ENCODE data around the gene TWIST2. TPM values are rescaled to one million over a fixed set of nuclear protein-coding genes. Genes with fewer than 3 reads are reported as not detected.

TWIST2 gene
- total and polyA plus RNA-seq, 11 donors, result 0.39 to 10.9 (median 1.4) TPM

DNA sequence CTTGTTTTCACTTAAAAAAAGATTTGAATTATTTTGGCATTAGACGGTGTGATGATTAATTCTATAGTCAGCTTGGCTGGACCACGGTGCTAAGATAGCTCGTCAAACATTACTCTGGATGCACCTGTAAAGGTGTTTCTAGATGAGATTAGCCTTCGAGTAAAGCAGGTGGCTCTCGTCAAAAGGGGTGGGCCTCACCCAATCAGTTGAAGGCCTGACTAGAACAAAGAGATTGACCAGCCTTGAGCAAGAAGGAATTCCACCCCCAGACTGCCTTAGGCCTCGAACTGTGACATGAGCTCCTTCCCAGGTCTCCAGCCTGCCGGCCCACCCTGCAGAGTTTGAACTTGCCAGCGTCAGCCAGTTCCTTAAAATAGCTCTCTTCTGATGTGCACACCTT lies 73.4 kb downstream of the TWIST2 start:
- H3K4me1 ChIP-seq, result no peaks in the 10 kb centered on the region
- no peak overlapping the region for H3K27ac ChIP-seq
- no peak overlapping the region for H3K4me3 ChIP-seq
- no peaks in the 10 kb centered on the region for H3K9me3 ChIP-seq
- ATAC-seq, result no peak
- no peaks in the 10 kb centered on the region for H3K36me3 ChIP-seq
- TF ChIP-seq POLR2A (IDR thresholded peaks at IDR 0.05), result no peak
- TF ChIP-seq, protein P1, sequence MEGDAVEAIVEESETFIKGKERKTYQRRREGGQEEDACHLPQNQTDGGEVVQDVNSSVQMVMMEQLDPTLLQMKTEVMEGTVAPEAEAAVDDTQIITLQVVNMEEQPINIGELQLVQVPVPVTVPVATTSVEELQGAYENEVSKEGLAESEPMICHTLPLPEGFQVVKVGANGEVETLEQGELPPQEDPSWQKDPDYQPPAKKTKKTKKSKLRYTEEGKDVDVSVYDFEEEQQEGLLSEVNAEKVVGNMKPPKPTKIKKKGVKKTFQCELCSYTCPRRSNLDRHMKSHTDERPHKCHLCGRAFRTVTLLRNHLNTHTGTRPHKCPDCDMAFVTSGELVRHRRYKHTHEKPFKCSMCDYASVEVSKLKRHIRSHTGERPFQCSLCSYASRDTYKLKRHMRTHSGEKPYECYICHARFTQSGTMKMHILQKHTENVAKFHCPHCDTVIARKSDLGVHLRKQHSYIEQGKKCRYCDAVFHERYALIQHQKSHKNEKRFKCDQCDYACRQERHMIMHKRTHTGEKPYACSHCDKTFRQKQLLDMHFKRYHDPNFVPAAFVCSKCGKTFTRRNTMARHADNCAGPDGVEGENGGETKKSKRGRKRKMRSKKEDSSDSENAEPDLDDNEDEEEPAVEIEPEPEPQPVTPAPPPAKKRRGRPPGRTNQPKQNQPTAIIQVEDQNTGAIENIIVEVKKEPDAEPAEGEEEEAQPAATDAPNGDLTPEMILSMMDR (IDR thresholded peaks at IDR 0.05), result no peak
- WGBS, 4 donors, result 74 to 78% (median 76%) methylated on average over 8 of the region's 8 CpGs
- DNase-seq, result peak in 1 of 5 donors; percentile 16
- H3K27me3 ChIP-seq, result peaks cover 0 to 12% (median 0%) of the 10 kb centered on the region in 9 donors
- intact Hi-C loops (cut with DNase I), result no loop called here

DNA sequence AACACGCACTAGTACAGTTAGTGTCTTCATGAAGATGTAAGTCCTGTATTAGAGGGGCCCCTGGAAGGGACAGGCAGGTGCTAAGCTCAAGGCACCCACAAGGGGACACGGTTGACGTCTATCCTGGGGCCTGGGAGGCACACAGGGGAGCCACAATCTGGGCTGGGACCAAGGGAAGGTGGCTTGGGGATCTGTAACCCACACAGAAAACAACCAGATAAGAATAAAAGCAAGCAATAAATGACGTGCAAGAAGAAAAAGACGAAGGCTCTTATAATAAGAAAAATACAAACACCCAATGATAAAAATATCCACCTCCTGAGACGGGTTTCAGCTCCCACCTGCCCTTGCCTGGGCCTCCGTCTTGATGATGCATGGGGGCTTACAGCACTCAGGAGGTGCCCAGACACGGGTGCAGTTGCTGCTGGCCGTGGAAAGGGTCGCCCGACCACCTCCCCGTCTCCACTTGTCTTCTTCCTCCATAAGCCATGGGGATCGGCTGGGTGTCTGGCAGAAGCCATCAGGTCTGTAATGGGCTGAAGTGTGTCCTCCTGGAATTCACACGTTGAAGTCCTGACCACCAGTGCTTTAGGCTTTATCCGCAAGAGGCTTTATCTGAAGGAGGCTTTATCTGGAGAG lies 73.9 kb downstream of the TWIST2 start:
- TF ChIP-seq, protein P1 (IDR thresholded peaks at IDR 0.05), result no peak
- TF ChIP-seq POLR2A (IDR thresholded peaks at IDR 0.05), result no peak
- peaks cover 0 to 12% (median 0%) of the 10 kb centered on the region in 9 donors for H3K27me3 ChIP-seq
- ATAC-seq, result no peak
- no peaks in the 10 kb centered on the region for H3K36me3 ChIP-seq
- no peak overlapping the region for H3K27ac ChIP-seq
- 50 to 61% (median 55%) methylated on average over 15 of the region's 15 CpGs for WGBS, 4 donors
- intact Hi-C loops (cut with DNase I), result no loop called here
- no peak overlapping the region for H3K4me3 ChIP-seq
- no peaks in the 10 kb centered on the region for H3K9me3 ChIP-seq
- peak in 2 of 5 donors; percentile 5 to 10 for DNase-seq
- H3K4me1 ChIP-seq, result no peaks in the 10 kb centered on the region

DNA sequence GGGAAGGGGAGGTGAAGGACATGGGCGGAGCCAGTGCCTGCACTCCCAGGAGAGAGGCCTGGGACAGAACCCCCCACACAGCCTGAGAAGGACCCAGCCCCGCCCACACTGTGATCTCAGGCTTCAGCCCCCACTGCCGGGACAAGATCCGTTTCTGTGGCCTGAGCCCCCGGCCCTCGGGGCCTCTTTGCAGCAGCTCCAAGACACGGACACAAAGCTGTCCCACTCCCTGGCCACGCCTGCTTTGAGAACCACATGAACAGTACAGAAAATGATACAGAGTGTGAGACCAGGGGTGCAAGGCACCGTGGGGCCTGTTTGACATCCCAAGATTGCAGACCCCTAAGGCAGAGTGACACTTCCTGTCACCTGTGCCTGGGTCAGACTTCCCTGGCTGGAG lies 74.5 kb downstream of the TWIST2 start:
- TF ChIP-seq POLR2A (IDR thresholded peaks at IDR 0.05), result no peak
- TF ChIP-seq, protein P1 (IDR thresholded peaks at IDR 0.05), result no peak
- Histone ChIP-seq H3K27ac (no peak overlapping the region), H3K9me3 (no peaks in the 10 kb centered on the region), H3K27me3 (peaks cover 0 to 12% (median 0%) of the 10 kb centered on the region in 9 donors), H3K4me3 (no peak overlapping the region), H3K36me3 (no peaks in the 10 kb centered on the region), H3K4me1 (no peaks in the 10 kb centered on the region)
- 52 to 67% (median 54%) methylated on average over 9 of the region's 9 CpGs for WGBS, 4 donors
- ATAC-seq (no peak), DNase-seq (peak in 2 of 5 donors; percentile 8 to 15)
- intact Hi-C loops (cut with DNase I), result no loop called here

DNA sequence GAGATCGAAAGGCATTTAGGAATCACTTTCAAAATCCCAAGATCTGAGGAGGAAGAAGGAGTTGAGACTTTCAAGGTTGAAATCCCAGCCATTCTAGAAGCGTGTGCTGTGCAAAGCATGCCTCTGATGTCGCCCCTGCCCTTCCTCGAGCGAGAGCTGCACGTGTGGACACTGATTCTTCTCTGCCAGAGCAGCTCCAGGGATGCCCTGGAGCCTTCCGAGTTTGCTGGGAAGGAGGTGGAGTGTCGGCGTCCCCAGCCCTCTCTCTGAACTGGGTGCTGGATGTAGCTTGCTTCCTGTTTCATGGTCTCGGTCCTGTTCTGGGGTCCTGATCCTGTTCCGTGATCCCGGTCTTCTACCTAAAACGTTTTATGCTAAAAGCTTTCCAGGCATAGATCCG lies 76.1 kb downstream of the TWIST2 start:
- TF ChIP-seq, protein P1 (IDR thresholded peaks at IDR 0.05), result no peak
- TF ChIP-seq POLR2A (IDR thresholded peaks at IDR 0.05), result no peak
- Histone ChIP-seq H3K4me1 (peaks cover 0 to 11% (median 1%) of the 10 kb centered on the region in 12 donors), H3K9me3 (no peaks in the 10 kb centered on the region), H3K36me3 (no peaks in the 10 kb centered on the region), H3K4me3 (no peak overlapping the region), H3K27me3 (peaks cover 0 to 12% (median 0%) of the 10 kb centered on the region in 9 donors), H3K27ac (no peak overlapping the region)
- WGBS, 4 donors, result 82 to 83% (median 83%) methylated on average over 14 of the region's 14 CpGs
- ATAC-seq (no peak), DNase-seq (peak in 2 of 5 donors; percentile 5 to 8)
- intact Hi-C loops (cut with DNase I), result no loop called here
